ENCODE results near the gene ATP6V1G1. TPM values are rescaled to one million over a fixed set of nuclear protein-coding genes. Genes with fewer than 3 reads are reported as not detected.

The ATP6V1G1 gene
- total and polyA plus RNA-seq, 2 donors (not counting 1 experiment from before 2014, with no cell fraction given): 86.8 to 150 TPM

GRCh38 chr9:114555696-114556095 lies 31.9 kb upstream of the ATP6V1G1 start:
- Histone ChIP-seq H4K20me1 (ENCODE audit: control insufficient read depth, insufficient read depth, low read length, poor library complexity, severe bottlenecking) (no peaks in the 10 kb centered on the region), H3K4me1 (ENCODE audit: control insufficient read depth in 2 of 2, insufficient read depth in 2 of 2, low read length in 2 of 2) (peaks cover 12 to 14% of the 10 kb centered on the region in 2 donors), H3K9ac (ENCODE audit: low read length) (no peak overlapping the region), H2AFZ (ENCODE audit: insufficient read depth, low read depth, low read length, poor library complexity, severe bottlenecking) (no peak overlapping the region), H3K4me2 (replicated peaks; ENCODE audit: low read depth, low read length, poor library complexity, severe bottlenecking) (no peak overlapping the region), H3K27me3 (replicated peaks in 1 of 4; ENCODE audit: control extremely low read depth in 1 of 4, control insufficient read depth in 3 of 4, insufficient read depth in 4 of 4, low read length in 3 of 4) (no peaks in the 10 kb centered on the region), H3K4me3 (ENCODE audit: control extremely low read depth in 1 of 5, extremely low read depth in 1 of 5, insufficient read depth in 1 of 5, low read depth in 2 of 5, low read length in 4 of 5) (no peak overlapping the region), H3K79me2 (ENCODE audit: control insufficient read depth, insufficient read depth, low read length) (no peaks in the 10 kb centered on the region), H3K27ac (ENCODE audit: low read length in 2 of 2) (no peak overlapping the region), H3K36me3 (replicated peaks in 1 of 2; ENCODE audit: control extremely low read depth in 1 of 2, control insufficient read depth in 1 of 2, extremely low read depth in 1 of 2, insufficient read depth in 2 of 2, low read length in 1 of 2) (no peaks in the 10 kb centered on the region), H3K9me3 (ENCODE audit: control extremely low read depth in 1 of 3, control insufficient read depth in 2 of 3, insufficient read depth in 1 of 3, low read length in 2 of 3) (peaks cover 0 to 5% (median 0%) of the 10 kb centered on the region in 3 donors)
- DNase-seq (no peak), ATAC-seq (ENCODE audit: low read depth) (no peak)
- H3K27me3 Mint-ChIP-seq: no peaks in the 10 kb centered on the region
- H3K9me3 Mint-ChIP-seq (ENCODE audit: insufficient read depth): no peaks in the 10 kb centered on the region
- intact Hi-C loops (cut with micrococcal nuclease): no loop called here
- no peak overlapping the region for H3K4me3 Mint-ChIP-seq
- ChIA-PET POLR2A (no interaction called here), CTCF (no interaction called here)
- H3K27ac Mint-ChIP-seq: no peak overlapping the region
- TF ChIP-seq, protein P1, sequence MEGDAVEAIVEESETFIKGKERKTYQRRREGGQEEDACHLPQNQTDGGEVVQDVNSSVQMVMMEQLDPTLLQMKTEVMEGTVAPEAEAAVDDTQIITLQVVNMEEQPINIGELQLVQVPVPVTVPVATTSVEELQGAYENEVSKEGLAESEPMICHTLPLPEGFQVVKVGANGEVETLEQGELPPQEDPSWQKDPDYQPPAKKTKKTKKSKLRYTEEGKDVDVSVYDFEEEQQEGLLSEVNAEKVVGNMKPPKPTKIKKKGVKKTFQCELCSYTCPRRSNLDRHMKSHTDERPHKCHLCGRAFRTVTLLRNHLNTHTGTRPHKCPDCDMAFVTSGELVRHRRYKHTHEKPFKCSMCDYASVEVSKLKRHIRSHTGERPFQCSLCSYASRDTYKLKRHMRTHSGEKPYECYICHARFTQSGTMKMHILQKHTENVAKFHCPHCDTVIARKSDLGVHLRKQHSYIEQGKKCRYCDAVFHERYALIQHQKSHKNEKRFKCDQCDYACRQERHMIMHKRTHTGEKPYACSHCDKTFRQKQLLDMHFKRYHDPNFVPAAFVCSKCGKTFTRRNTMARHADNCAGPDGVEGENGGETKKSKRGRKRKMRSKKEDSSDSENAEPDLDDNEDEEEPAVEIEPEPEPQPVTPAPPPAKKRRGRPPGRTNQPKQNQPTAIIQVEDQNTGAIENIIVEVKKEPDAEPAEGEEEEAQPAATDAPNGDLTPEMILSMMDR (IDR thresholded peaks at IDR 0.05): no peak
- TF ChIP-seq EZH2 (IDR thresholded peaks at IDR 0.05; ENCODE audit: borderline replicate concordance, insufficient read depth, low read depth, low read length, poor library complexity, severe bottlenecking): no peak
- peaks cover 28% of the 10 kb centered on the region for H3K4me1 Mint-ChIP-seq
- 100% methylated on average over 1 of the region's 1 CpG for WGBS (ENCODE audit: insufficient coverage)

- intact Hi-C loops (cut with micrococcal nuclease): no loop called here
- POLR2A ChIA-PET: no interaction called here
- H3K27me3 Mint-ChIP-seq: no peaks in the 10 kb centered on the region
- DNase-seq (no peak), ATAC-seq (ENCODE audit: low read depth) (no peak)
- peaks cover 35% of the 10 kb centered on the region for H3K4me1 Mint-ChIP-seq
- H3K9me3 ChIP-seq (ENCODE audit: control extremely low read depth in 1 of 3, control insufficient read depth in 2 of 3, insufficient read depth in 1 of 3, low read length in 2 of 3): peaks cover 0 to 5% (median 0%) of the 10 kb centered on the region in 3 donors
- no peaks in the 10 kb centered on the region for H3K9me3 Mint-ChIP-seq (ENCODE audit: insufficient read depth)
- no peaks in the 10 kb centered on the region for H3K36me3 ChIP-seq (replicated peaks in 1 of 2; ENCODE audit: control extremely low read depth in 1 of 2, control insufficient read depth in 1 of 2, extremely low read depth in 1 of 2, insufficient read depth in 2 of 2, low read length in 1 of 2)
- no peak for TF ChIP-seq EZH2 (IDR thresholded peaks at IDR 0.05; ENCODE audit: borderline replicate concordance, insufficient read depth, low read depth, low read length, poor library complexity, severe bottlenecking)
- TF ChIP-seq, protein P1 (IDR thresholded peaks at IDR 0.05): no peak
- no peak overlapping the region for H3K27ac ChIP-seq (ENCODE audit: low read length in 2 of 2)
- CTCF ChIA-PET: interaction anchor here (0.6 to 1.5 kb wide), 4 partner anchors 8 to 95 kb away, joined by 3 to 6 read pairs (median 3); partner anchors contain the start of gene ATP6V1G1
- H3K4me3 ChIP-seq (ENCODE audit: control extremely low read depth in 1 of 5, extremely low read depth in 1 of 5, insufficient read depth in 1 of 5, low read depth in 2 of 5, low read length in 4 of 5): no peak overlapping the region
- peaks cover 12 to 14% of the 10 kb centered on the region in 2 donors for H3K4me1 ChIP-seq (ENCODE audit: control insufficient read depth in 2 of 2, insufficient read depth in 2 of 2, low read length in 2 of 2)
- peak overlapping the region; percentile 82 for H3K27ac Mint-ChIP-seq
- H4K20me1 ChIP-seq (ENCODE audit: control insufficient read depth, insufficient read depth, low read length, poor library complexity, severe bottlenecking): no peaks in the 10 kb centered on the region
- no peak overlapping the region for H3K4me2 ChIP-seq (replicated peaks; ENCODE audit: low read depth, low read length, poor library complexity, severe bottlenecking)
- H2AFZ ChIP-seq (ENCODE audit: insufficient read depth, low read depth, low read length, poor library complexity, severe bottlenecking): peak overlapping the region; percentile 26
- 37% methylated on average over 3 of the region's 3 CpGs for WGBS (ENCODE audit: insufficient coverage)
- H3K4me3 Mint-ChIP-seq: no peak overlapping the region
- H3K9ac ChIP-seq (ENCODE audit: low read length): no peak overlapping the region
- H3K27me3 ChIP-seq (replicated peaks in 1 of 4; ENCODE audit: control extremely low read depth in 1 of 4, control insufficient read depth in 3 of 4, insufficient read depth in 4 of 4, low read length in 3 of 4): no peaks in the 10 kb centered on the region
- H3K79me2 ChIP-seq (ENCODE audit: control insufficient read depth, insufficient read depth, low read length): no peaks in the 10 kb centered on the region
These were observed 29.4 kb upstream of the ATP6V1G1 start for GRCh38 chr9:114558027-114558675.

All from B cell (primary cell).